GM06990 (cell line): Measurements from ENCODE around the gene WDR13.

ENCODE experiments used
- DNase-seq: peaks from one replicate; pipeline ENCODE4 v3.0.0-alpha.2; 2011; ENCODE audit not compliant: insufficient read length; ENCODE audit errors: extremely low read depth
- H3K27me3 ChIP-seq: replicated peaks from 2 replicates; pipeline ENCODE4 v1.6.0; 2011; ENCODE audit warnings: low read length; ENCODE audit not compliant: control insufficient read depth, insufficient read depth
- H3K36me3 ChIP-seq: 2 replicates; pipeline ENCODE4 v1.5.1; 2011; ENCODE audit warnings: low read length; ENCODE audit not compliant: control insufficient read depth, insufficient read depth
- H3K4me3 ChIP-seq: replicated peaks from 2 replicates; pipeline ENCODE4 v1.5.1; 2011; ENCODE audit warnings: low read depth, mild to moderate bottlenecking, control low read depth, low read length
- TF ChIP-seq, protein P1 (sequence below): IDR thresholded peaks from 2 replicates; pipeline ENCODE4 v1.5.1; 2011; ENCODE audit warnings: low read length, control low read depth, mild to moderate bottlenecking, inconsistent platforms; ENCODE audit not compliant: insufficient read depth, poor library complexity, severe bottlenecking

WDR13 gene

DNA sequence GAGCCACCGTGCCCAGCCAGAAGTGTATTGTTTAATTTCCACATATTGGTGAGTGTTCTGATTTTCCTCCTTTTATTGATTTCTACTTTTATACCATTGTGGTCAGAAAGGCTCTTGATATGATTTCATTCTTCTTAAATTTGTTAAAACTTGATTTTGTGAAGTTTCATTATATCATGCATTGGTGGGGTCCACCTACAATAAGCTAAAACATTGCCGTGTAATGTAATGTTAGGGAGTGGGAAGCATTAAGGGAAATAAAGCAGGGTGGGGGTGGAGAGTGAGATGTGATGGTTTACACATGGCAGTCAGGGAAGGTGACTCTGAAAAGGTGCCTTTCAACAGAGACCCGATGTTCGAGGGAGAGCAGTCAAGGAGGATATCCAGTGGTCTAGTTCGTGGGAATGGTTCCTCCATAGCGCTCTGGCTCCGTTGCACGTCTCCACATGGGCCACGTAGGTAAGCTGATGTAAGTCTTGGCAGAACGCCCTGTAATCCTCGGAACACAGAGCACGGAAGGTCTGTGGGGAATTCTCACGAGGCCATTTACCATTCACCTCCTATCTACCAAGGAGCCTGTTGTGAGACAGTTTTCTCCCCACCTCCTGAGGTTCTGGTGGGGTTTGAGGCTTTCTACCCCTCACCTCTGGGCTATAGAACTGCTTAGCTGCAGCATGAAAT, 7.7 kb upstream of the WDR13 start:
- TF ChIP-seq, protein P1, sequence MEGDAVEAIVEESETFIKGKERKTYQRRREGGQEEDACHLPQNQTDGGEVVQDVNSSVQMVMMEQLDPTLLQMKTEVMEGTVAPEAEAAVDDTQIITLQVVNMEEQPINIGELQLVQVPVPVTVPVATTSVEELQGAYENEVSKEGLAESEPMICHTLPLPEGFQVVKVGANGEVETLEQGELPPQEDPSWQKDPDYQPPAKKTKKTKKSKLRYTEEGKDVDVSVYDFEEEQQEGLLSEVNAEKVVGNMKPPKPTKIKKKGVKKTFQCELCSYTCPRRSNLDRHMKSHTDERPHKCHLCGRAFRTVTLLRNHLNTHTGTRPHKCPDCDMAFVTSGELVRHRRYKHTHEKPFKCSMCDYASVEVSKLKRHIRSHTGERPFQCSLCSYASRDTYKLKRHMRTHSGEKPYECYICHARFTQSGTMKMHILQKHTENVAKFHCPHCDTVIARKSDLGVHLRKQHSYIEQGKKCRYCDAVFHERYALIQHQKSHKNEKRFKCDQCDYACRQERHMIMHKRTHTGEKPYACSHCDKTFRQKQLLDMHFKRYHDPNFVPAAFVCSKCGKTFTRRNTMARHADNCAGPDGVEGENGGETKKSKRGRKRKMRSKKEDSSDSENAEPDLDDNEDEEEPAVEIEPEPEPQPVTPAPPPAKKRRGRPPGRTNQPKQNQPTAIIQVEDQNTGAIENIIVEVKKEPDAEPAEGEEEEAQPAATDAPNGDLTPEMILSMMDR = no peak
- no peak for DNase-seq
- H3K36me3 ChIP-seq = no peaks in the 10 kb centered on the region
- no peaks in the 10 kb centered on the region for H3K27me3 ChIP-seq
- H3K4me3 ChIP-seq = no peak overlapping the region

DNA sequence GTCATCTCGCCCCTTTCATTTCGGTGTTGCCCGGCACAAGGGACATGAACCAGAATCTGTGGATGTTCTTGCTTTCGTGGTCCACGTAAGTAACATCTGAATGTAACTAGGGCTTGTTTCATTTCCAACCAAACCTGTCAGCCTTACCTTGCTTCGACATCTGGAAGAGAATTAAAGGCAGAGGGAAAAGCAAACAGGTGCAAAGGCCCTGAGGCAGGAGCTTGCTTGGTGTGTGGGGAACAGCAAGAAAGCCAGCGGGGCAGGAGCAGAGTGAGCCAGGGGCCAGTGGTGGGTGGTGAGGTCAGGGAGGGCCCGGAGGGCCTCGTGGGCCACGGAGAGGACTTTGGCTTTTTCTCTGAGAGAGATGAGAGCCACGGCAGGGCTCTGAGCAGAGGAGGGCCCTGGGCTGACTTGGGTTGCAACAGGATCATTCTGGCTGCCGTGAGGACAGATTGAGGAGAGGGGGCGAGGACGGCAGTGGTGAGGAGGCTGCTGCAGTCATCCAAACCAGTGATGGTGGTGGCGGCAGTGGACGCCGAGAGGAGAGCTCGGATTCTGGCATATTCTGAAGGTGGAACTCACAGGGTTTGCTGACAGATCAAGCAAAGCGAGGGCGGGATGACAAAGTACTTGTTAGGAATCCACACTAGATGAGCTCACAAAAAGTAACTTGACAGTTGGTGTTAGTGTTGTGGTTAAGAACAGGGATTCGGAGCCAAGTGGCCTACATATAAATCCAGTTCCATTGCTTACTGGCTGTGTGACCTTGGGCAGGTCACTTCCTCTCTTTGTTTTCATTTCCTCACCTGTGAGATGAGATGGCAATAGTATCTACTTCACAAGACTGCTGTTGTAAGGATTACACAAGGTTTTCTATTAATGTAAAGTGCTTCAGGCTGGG, 6.8 kb upstream of the WDR13 start:
- DNase-seq = no peak
- no peak overlapping the region for H3K4me3 ChIP-seq
- TF ChIP-seq, protein P1 = no peak
- H3K27me3 ChIP-seq = no peaks in the 10 kb centered on the region
- no peaks in the 10 kb centered on the region for H3K36me3 ChIP-seq

DNA sequence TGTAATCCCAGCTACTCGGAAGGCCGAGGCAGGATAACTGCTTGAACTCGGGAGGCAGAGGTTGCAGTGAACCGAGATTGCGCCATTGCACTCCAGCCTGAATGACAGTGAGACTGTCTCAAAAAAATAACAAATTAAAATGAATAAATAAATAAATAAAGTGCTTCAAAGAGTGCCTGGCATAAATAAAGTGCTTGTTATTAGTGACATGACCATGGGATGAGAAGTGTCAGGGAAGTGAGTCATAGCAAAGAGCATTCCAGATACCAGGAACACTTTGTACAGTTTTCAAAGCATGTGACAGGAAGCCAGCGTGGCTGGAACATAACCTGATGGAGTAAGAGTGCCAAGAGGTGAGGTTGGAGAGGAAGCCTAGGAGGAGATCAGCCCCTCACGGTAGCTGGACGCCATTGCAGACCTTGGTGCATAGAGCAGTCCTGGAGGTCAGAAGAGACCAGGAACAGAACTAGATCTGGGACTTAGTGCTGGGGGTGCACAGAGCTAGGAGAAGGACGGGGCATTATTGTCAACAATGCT, 6.0 kb upstream of the WDR13 start:
- no peaks in the 10 kb centered on the region for H3K27me3 ChIP-seq
- no peaks in the 10 kb centered on the region for H3K36me3 ChIP-seq
- DNase-seq = no peak
- TF ChIP-seq, protein P1 = no peak
- no peak overlapping the region for H3K4me3 ChIP-seq

DNA sequence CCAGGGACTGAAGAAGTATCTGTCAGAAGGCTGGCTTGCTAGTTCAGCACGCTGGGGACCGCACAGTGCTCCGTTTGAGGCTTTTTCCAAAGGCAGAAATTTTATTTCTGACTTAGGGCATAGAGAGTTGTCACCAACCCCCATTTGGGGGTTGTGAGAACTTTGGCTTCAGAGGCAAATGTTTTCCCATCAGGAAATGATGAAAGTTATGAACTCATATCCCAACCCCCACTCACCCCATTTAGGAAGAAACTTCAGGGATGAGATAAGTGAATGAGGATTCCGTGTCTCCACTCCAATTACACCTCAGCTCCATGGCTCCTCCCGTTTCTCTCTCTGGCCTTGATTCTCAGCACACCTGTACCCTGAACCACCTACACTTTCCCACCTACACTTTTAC, 4.3 kb upstream of the WDR13 start:
- Histone ChIP-seq H3K27me3 (no peaks in the 10 kb centered on the region), H3K36me3 (no peaks in the 10 kb centered on the region), H3K4me3 (no peak overlapping the region)
- TF ChIP-seq, protein P1 = no peak
- no peak for DNase-seq

DNA sequence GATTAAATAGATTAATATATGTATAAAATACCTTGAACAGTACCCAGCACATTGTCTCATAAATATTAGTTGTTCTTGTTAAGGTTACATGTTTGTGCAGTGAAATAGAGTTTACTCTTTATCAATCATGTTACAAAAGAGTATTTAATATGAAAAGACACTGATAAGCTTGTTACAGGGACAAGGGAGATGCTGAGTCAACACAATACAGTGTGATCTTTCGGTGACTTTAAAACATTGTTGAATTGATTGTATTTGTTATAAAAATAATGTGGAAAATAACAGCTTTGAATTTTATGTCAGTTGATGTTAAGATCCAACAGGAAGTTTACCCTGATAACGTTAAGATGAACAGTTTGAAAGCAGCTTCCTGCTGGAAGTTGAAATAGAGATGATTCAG, 1.4 kb upstream of the WDR13 start:
- TF ChIP-seq, protein P1 = no peak
- Histone ChIP-seq H3K36me3 (peaks cover 2% of the 10 kb centered on the region), H3K4me3 (no peak overlapping the region), H3K27me3 (no peaks in the 10 kb centered on the region)
- DNase-seq = no peak
